H1 (cell line): ENCODE measurements around the gene RASGEF1C.
"Not testable (repeated sequence)": the region's sequence is repeated elsewhere in the genome, so short reads cannot be mapped to it uniquely, and the experiment has no call there.

ENCODE experiments used
- ASH2L ChIP-seq: fragments of 200-600, 300-600 bp; sonication (generic); IDR thresholded peaks from one replicate; pipeline ENCODE4 v1.7.1; 2017; ENCODE audit warnings: low read length
- CTCF ChIP-seq, 3 experiments: IDR thresholded peaks; 1 replicate in 2 of 3; 2 replicates in 1 of 3; pipeline versions ENCODE4 v1.5.1 to v1.6.1; 2011; ENCODE audit warnings: low read length in 3 of 3, mild to moderate bottlenecking in 3 of 3, inconsistent platforms in 2 of 3, low read depth in 1 of 3, moderate library complexity in 1 of 3; ENCODE audit not compliant: insufficient read depth in 1 of 3; ENCODE audit errors: control extremely low read depth in 1 of 3
- EZH2 ChIP-seq: fragments of 200-600 bp; sonication (generic); IDR thresholded peaks from 2 replicates; pipeline ENCODE4 v1.7.1; 2012; ENCODE audit warnings: low read depth, mild to moderate bottlenecking, moderate library complexity, low read length, inconsistent platforms; ENCODE audit not compliant: severe bottlenecking
- JUN ChIP-seq: IDR thresholded peaks from 2 replicates; pipeline ENCODE4 v1.6.1; 2011; ENCODE audit warnings: low read depth, mild to moderate bottlenecking, improper control_type of control experiment, low read length
- PHF8 ChIP-seq: fragments of 200-600 bp; sonication (generic); conservative IDR thresholded peaks from 2 replicates; pipeline ENCODE4 v1.7.1; 2012; ENCODE audit warnings: low read depth, mild to moderate bottlenecking, inconsistent platforms, low read length, moderate library complexity
- POLR2A ChIP-seq, 2 experiments: IDR thresholded peaks; 1 replicate in 1 of 2; 2 replicates in 1 of 2; pipeline ENCODE4 v1.6.1; 2011; ENCODE audit warnings: low read depth in 2 of 2, low read length in 2 of 2, mild to moderate bottlenecking in 2 of 2; ENCODE audit errors: control extremely low read depth in 1 of 2
- RNF2 ChIP-seq: fragments of 200-900, 300-1000 bp; sonication (generic); IDR thresholded peaks from 2 replicates; pipeline ENCODE4 v1.7.1; 2016; ENCODE audit warnings: borderline replicate concordance, low read depth, mild to moderate bottlenecking, antibody characterized with exemption, low read length; ENCODE audit not compliant: poor library complexity, severe bottlenecking; ENCODE audit errors: missing control alignments
- RXRA ChIP-seq: IDR thresholded peaks from 2 replicates; pipeline ENCODE4 v1.6.1; 2011; ENCODE audit warnings: low read depth, mild to moderate bottlenecking, low read length, moderate library complexity; ENCODE audit not compliant: insufficient read depth
- SIN3A ChIP-seq, 2 experiments: IDR thresholded peaks in 1 of 2; conservative IDR thresholded peaks in 1 of 2; 2 replicates each; pipeline ENCODE4 v1.6.1; 2011 to 2012; ENCODE audit warnings: low read length in 2 of 2, improper control_type of control experiment in 1 of 2, low read depth in 1 of 2, mild to moderate bottlenecking in 1 of 2
- SIRT6 ChIP-seq: IDR thresholded peaks from one replicate; pipeline ENCODE4 v1.7.1; 2012; ENCODE audit warnings: low read length, inconsistent platforms
- SP1 ChIP-seq: IDR thresholded peaks from 2 replicates; pipeline ENCODE4 v1.6.1; 2011; ENCODE audit warnings: low read depth, low read length
- SRF ChIP-seq: IDR thresholded peaks from 2 replicates; pipeline ENCODE4 v1.6.1; 2011; ENCODE audit warnings: mild to moderate bottlenecking, low read depth, low read length, moderate library complexity
- ZNF274 ChIP-seq: IDR thresholded peaks from 2 replicates; pipeline ENCODE4 v1.7.0; 2012; ENCODE audit warnings: low read length, borderline replicate concordance; ENCODE audit errors: extremely low read depth
- TF ChIP-seq, protein P1 (sequence below): IDR thresholded peaks from 2 replicates; pipeline ENCODE4 v1.6.1; 2011; ENCODE audit warnings: low read depth, mild to moderate bottlenecking, low read length; ENCODE audit not compliant: insufficient read depth

GRCh38 chr5:180089628-180090027 lies 119.4 kb downstream of the RASGEF1C start:
- not testable (repeated sequence) for TF ChIP-seq RXRA; SIRT6; ZNF274; SIN3A (conservative IDR thresholded peaks at IDR 0.05 in 1 of 2, IDR thresholded peaks at IDR 0.05 in 1 of 2; ENCODE audit: low read depth in 1 of 2, low read length in 2 of 2); POLR2A (IDR thresholded peaks at IDR 0.05; ENCODE audit: control extremely low read depth in 1 of 2, low read depth in 2 of 2, low read length in 2 of 2); RNF2; JUN; EZH2; CTCF (IDR thresholded peaks at IDR 0.05; ENCODE audit: control extremely low read depth in 1 of 3, insufficient read depth in 1 of 3, low read depth in 1 of 3, low read length in 3 of 3); SRF; ASH2L; SP1; PHF8
- TF ChIP-seq, protein P1, sequence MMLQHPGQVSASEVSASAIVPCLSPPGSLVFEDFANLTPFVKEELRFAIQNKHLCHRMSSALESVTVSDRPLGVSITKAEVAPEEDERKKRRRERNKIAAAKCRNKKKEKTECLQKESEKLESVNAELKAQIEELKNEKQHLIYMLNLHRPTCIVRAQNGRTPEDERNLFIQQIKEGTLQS, result not testable (repeated sequence)
